GM19239 (cell line): ENCODE measurements around the gene MAPK4.

Source experiments
- DNase-seq: peaks from one replicate; pipeline ENCODE4 v3.0.0; 2011; ENCODE audit warnings: low spot score; ENCODE audit not compliant: insufficient read length
- FAIRE-seq: peaks from 2 replicates; lab custom pipeline; 2011; peaks lifted over from hg19 to GRCh38; lab: Jason Lieb, UNC

MAPK4 gene

DNA sequence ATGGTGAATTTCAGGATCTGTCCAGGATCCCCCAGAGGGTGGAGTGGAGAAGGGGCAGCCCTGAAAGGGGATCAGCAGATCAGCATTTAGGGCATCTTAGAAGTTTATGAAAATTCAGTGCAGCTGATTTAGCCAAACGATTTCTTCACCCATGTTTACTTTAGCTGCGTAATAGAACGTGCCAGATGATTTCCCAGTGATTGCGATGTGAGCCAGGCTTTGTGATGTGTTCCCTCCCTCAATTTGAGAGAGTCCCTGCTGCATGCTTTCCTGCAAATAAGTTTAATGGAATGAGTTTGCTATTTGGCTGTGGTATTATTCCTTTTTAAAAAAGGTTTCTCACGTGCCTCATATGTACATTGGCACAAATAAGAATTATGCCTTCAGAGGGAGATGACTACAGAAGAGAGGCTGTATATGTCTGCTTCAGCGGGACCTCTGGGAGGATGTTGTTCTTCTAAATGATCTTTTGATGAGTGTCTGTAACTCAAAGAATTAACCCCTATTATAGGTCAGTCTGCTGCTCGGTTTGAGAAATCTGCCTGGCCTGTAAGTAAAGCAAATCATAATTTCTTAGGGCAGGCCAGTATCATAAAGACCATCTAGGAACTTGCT lies 148.1 kb downstream of the MAPK4 start:
- FAIRE-seq (no peak), DNase-seq (no peak)

DNA sequence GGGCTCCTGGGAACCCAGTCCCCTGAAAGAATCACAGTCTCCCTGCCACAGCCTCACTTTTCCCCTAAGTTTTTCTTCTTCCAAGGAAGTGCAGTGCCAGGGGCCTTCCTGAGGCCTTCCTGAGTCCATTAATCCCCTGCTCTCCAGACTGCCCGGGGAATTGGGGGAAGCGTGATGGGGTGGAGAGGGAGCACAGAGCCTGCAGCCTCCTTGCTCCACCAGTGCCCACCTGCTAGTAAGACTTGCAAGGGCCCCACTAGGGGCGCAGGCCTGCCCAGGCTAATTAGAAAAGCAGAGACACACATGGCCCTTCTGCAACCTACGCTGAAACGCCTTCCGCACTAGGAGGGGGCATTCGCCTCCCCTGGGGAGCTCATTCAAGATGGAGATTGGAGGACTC lies 149.3 kb downstream of the MAPK4 start:
- DNase-seq (no peak), FAIRE-seq (no peak)

DNA sequence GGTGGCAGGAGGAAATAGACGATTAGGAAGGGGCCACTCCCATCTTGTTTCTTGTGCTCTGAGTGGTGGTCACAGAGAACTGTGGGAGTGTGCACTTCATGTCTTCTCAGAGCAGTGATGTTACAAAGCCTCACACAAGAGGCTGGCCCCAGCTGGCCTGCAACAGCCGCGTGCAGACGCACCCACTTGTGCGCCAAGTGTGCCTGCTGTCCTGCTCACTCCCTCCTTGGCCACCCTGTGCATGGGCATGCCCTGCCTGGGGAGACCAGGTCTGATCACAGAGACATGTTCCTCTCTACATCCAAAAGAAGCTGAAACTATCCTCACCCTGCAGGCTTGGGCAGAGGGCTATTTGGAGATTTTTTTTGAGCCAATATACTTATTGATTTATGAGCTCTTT lies 151.5 kb downstream of the MAPK4 start:
- DNase-seq, result no peak
- no peak for FAIRE-seq

DNA sequence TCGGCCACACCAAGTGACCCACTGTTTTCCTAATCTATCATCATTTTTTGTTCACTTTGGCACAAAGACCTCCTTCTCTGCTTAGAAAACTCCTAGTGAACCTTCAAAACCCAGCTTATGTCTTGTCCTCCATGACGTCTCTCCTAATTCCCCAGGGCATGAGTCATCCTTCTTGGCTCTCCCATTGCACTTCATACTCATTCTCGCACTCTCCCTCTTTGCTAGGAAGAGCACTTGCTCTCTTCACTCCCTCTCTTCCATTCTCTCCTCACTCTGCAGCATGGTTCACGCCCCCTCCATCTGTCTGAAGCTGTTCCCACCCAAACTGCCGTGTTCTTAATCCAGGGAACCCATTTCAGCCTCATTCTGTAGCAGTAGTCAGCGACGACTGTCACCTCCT lies 156.0 kb downstream of the MAPK4 start:
- DNase-seq (no peak), FAIRE-seq (no peak)

DNA sequence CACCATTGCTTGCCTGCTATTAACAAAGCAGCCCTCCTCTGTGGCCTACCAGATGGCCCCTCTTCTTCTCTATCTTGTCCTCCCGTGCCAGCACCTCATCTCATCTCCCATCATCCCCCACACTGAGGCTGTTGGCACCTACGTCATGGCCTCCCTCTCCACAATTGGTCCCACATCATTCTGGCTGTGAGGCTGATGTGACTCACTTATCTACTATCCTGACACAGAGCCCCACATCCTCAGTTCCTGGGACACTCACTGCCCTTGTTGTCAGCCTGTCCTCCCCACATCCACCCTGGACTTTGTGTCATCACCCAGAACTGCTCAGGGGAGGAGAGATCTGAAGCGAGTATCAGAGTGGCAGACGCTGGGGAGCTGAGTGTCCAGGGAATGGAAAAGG lies 157.0 kb downstream of the MAPK4 start:
- DNase-seq, result no peak
- no peak for FAIRE-seq

DNA sequence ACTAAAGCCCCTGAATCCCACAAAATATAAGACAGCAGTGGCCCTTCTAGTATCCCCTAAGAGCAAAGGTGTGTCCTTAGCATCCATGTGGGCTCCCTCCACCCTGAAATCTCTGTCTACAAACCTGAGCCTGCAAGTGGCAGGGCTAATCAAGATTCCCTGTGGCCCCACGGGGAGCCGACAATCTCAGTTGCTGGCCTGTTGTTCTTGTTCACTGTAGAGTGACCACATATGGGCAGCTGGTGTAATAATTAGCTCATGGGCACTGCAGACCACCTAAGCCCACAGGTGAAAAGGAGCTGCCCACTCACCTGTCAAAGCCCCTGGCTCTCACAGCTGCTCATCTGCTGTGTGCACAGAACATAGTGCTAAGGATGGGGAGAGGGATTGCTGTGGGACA lies 157.7 kb downstream of the MAPK4 start:
- FAIRE-seq, result no peak
- DNase-seq, result no peak

DNA sequence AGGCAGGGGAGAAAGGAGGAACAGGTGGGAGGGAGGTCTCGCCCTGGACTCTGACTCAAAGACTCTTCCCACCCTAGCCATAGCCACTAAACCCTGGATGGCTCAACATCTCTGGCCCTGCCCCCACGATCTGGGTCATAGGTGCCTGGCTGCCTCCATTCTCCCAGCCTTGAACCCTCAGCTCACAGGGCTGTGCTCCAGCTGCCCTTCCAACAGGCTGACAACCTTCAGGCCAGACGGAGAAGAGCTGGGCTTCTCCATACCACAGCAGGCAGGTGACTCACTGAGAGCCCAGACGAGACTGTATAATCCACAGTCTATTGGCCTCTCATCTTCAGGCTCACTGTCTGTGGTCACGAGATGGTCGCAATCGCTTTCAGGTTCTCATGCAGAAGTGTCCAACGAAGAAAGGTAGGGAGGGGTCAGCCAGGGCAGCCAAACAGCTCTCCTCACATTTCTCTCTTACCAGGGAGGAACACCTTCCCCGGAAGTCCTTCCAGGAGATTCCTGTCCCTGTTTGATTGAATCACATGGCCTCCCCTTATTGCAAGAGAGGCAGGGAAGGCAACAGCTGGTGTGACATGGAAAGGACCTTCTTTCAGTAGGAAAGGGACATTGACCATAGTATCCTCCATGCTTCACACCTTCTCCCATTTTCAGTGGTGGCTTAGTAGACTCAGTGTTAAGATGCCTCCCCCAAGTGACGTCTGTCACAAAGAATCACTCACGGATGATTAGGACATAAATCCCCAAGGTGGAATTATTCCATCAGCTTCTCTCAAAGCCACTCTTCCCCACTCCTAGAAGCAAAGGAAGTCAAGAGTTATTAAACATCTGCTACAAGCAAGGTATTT lies 159.8 kb downstream of the MAPK4 start:
- DNase-seq (no peak), FAIRE-seq (no peak)

DNA sequence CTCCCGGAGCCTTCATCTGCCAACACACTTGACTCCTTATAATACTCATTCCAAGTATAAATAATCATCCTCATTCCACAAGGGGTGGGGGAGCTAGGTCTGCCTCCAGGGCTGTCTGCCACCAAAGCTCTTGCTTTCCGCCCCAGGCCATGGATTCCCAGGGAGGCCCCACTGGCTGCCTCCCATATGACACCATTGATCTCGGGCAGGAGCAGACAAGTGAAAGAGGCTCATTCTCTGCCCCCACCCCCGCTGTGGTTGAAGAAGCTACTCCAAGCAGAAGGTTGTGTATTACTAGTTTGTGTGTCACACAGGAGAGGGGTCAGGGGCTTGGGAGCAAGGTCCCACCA lies 160.4 kb downstream of the MAPK4 start:
- DNase-seq (no peak), FAIRE-seq (no peak)

DNA sequence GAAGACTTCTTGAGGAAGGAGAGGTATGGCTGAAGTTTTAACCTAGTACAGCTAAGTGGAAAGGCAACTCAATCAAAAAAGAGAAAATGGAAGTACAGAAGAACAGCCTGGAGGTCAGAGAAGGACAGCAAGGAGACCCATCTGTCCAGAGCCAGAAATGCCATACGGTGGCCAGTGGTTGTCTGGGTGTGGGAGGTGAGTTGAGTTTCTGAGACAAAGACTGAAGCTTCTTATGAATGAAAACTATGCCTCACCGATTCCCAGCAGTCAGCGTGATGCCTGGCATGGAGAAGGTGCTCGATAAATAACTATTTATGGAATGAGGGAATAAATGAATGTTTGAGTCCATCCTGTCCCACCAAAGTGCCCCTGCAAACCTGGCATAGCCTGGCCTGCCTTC lies 161.1 kb downstream of the MAPK4 start:
- no peak for FAIRE-seq
- no peak for DNase-seq

DNA sequence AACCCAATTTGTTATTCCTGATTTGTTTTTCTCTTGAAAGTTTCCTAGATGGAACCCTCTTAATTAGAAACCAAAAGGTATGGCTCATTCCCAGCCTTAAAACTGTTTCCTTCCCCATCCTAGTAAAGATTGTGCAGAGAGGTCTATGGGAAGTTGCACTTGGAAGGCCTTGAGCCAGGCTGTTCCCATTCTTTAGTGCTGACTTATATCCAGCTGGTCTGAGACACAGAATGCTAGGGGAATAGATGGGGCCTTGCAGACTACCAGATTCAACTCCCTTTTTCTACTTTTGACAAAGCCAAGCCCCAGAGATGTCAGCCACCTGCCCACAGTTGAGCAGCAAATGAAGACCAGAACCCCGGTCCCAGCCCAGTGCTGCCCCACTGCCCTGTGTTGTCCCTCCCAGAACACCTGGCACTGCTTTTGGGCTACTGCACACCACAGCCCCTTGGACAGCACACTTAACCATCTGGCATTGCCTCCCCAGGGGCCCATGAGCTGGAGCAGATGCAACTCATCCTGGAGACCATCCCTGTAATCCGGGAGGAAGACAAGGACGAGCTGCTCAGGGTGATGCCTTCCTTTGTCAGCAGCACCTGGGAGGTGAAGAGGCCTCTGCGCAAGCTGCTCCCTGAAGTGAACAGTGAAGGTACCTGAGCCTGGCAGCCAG lies 161.7 kb downstream of the MAPK4 start:
- FAIRE-seq (no peak), DNase-seq (no peak)

DNA sequence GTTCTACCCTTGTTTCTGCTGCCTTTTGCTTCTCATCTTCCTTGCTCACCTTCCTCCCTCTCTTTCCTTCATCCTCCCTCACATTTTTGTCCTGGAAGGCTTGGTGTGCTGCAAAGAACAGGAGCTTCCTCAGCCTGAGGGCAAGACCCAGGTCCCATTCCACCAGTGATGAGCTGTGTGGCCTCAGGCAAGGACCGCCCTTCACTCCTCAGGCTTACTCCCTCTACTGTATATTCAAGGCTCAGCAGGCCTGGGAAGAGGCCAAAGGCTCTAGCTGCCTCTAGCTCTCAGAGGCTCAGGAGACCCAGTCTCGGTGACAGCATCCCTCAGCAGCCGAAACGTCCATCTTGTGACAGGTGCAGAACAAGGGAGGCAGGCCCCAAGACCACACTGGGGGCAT lies 162.4 kb downstream of the MAPK4 start:
- no peak for DNase-seq
- FAIRE-seq, result no peak

DNA sequence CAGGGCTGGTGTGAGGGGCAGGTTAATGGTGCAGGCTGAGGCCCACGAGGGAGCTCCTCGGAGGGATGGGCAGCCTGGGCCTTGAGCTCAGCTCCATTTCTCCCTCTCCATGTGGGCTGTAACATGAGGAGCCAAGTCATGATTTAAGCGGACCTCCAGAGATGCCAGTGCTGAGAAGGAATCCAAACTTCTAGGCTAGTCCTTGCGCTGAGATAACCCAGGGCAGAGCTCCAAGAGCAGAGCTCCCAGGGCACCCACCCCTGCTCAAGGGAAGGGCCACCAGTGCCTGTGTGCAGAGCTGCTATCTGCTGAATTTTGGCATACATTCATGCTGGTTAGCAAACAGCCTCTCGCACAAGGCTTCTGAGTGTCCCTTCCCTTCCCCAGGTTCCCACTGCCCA lies 164.9 kb downstream of the MAPK4 start:
- DNase-seq, result no peak
- no peak for FAIRE-seq

DNA sequence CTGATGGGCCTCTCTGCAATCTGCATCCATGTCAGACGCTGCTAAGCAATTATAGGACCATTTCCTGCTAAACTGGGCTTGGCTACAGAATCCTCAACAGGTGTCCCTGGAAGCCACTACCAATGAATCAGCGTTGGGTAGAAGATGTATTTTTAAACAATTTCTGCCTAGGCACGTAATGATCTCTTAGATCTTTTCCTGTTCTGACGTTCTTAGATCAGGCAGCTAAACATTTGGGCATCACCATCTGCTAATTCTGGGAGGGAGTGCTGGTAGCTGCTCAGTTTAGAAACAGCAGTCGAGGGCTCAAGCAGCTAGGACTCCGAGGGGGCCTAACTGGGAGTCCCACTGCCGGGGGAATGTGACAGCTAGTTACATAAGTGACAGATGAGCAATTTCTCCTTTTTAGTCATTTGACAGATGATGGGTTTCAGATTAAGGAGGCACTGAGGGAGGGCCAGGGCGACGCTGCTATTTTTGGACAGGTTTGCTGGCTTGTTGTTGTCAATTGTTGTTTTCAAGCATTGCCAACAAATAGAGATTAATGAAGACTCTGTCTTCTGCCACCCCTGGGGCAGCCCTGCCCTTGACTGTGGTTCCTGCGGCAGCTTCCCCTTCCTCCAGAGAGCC lies 167.2 kb downstream of the MAPK4 start:
- FAIRE-seq (no peak), DNase-seq (no peak)

DNA sequence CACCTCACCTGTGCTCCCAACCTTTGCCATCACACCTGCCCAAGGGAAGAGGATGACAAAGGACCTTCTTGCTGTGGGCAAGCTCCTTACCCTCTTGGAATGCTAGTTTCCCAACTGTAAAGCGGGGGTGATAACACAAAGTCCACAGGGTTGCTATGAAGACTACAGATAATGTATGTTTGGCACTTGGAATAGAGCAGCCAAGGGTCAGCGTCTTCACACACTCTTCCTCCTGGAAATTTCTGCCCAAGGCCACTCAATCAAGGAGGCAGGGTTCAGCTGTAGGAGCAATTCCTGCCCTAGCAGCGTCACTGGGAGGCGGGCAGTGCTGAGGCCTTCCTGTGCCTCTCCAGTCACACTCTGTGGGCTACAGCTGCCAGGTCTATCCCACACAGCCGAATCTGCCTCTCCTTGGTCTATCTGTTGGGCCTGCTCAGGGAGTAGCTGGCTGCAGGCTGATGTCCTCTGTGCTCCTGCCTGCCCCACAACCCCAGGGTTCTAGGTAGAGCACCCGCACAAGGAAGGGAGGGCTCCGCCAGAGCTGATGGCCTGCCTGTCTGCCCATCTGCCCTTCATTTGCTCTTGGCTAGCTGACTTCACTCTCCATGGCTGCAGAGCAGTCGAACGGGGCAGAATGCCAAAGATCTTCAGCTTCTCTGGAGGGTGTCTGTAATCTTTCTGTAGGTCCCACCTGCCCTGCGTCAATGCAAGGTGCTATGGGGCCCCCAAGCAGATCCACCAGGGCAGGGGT lies 168.0 kb downstream of the MAPK4 start:
- FAIRE-seq, result no peak
- no peak for DNase-seq

DNA sequence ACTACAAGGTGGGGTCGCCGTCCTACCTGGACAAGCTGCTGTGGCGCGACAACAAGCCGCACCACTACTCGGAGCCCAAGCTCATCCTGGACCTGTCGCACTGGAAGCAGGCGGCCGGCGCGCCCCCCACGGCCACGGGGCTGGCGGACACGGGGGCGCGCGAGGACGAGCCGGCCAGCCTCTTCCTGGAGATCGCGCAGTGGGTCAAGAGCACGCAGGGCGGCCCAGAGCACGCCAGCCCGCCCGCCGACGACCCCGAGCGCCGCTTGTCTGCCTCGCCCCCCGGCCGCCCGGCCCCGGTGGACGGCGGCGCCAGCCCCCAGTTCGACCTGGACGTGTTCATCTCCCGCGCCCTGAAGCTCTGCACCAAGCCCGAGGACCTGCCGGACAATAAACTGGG lies 169.5 kb downstream of the MAPK4 start:
- no peak for DNase-seq
- FAIRE-seq, result no peak

DNA sequence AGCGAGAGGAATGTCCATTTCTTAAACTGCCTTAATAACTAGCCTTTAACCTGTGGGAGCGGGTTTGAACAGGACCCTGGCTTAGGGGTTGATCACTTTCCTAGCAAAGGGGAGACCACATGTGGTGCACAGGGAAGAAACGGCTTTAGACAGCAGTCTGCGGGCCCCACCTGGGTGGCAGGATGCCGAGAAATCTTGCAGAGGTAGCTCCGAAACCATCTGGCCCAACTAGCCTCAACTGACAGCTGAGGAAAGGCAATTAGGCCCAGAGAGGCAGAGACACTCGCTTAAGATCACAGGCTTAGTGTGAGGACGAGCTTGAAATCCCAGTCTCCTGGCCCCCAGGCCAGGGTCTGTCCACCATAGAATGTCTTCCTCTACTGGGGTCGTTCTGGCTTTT lies 170.1 kb downstream of the MAPK4 start:
- DNase-seq (no peak), FAIRE-seq (no peak)

DNA sequence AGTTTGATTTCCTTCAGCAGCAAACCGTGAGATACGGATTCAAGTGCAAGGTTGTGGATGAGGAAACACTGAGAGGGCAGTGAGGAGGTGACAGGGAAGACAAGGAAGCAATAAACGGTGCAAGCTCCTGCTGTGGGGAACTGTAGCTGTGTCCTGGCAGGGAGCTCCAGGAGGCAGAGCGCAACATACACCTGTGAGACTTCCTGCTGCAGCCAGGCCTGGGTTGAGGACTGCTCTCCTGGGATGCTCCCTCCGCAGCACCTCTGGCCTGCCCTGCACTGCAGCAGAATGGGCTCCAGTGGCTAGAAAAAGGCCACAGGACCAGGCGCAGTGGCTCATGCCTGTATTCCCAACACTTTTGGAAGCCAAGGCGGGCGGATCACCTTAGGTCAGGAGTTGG lies 174.5 kb downstream of the MAPK4 start:
- DNase-seq, result no peak
- no peak for FAIRE-seq

DNA sequence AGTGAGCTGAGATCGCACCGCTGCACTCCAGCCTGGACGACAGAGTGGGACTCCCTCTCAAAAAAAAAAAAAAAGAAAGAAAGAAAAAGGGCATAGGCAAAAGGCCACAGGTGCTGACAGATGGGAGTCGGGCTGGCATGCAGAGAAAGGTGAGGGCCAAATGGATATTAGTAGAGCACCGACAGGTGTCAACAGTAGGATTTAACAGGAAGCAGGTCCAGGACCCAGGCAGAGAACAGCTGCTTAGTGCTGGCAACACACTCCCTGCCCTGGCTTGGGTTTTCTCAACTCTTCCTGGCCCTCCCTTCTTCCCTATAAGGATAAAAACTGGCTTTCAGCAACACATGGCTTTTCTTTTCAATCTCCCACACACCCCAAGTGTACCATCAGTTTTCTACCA lies 175.0 kb downstream of the MAPK4 start:
- FAIRE-seq (no peak), DNase-seq (no peak)

DNA sequence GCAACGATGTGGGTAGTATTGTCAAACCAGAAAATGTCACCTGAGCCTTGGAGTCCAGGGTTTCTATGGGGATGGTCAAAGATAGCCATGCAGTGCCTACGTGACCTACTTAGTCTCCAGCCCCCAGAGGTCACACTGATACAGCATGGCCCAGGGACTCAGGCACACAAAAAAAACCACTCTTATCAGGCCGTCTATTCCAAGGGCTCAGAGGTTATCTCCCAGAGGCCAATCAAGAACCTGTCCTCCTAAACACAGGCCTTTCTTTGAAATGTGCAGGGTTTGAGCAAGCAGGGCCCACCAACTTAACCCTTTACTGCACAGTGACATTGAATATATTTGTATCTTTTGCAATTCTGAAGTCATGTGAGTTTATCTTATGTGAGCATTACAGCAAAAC lies 177.2 kb downstream of the MAPK4 start:
- DNase-seq, result no peak
- FAIRE-seq, result no peak

DNA sequence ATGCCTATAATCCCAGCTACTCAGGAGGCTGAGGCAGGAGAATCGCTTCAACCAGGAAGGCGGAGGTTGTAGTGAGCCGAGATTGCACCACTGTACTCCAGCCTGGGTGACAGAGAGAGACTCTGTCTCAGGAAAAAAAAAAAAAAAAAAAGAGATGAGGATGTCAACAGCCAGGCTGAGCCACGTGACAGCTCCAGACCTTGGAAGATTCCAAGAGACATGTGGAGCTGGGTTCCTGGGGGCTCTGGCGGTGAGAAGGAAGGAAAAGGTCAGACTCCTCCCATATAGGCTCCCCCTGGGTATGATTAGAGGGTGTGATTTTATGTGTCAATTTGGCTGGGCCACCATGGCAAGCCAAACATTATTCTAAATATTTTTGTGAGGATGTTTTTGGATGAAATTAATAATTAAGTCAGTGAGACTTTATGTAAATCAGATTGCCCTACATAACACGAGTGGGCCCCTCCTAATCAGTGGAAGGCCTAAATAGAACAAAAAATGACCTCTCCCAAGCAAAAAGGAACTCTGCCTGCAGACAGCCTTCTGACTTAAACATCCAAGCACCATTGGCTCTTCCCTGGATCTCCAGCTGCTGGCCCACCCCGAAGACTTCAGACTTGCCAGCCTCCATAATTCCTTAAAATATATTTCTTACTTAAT lies 178.3 kb downstream of the MAPK4 start:
- no peak for DNase-seq
- FAIRE-seq, result no peak
